Liver (tissue), 9 donors: ENCODE measurements around the gene LUC7L3. TPM values are rescaled to one million over a fixed set of nuclear protein-coding genes. Genes with fewer than 3 reads are reported as not detected.

ENCODE experiments used
- DNase-seq: peaks from one replicate; pipeline ENCODE4 v3.0.0-alpha.2; 2017; ENCODE audit warnings: low spot score
- H3K27ac ChIP-seq, 2 donors: one replicate each; pipeline ENCODE4 v1.7.0; 2013; ENCODE audit warnings: inconsistent platforms in 2 of 2, low read length in 2 of 2, control low read depth in 1 of 2, low read depth in 1 of 2, mild to moderate bottlenecking in 1 of 2
- H3K27me3 ChIP-seq, 4 donors: one replicate each; pipeline versions ENCODE4 v1.6.1 to v1.7.0; 2013; ENCODE audit warnings: low read length in 3 of 4, inconsistent platforms in 1 of 4, mild to moderate bottlenecking in 1 of 4, moderate library complexity in 1 of 4; ENCODE audit not compliant: control insufficient read depth in 4 of 4, insufficient read depth in 4 of 4
- H3K36me3 ChIP-seq, 4 donors: one replicate each; pipeline versions ENCODE4 v1.6.1 to v1.7.0; 2013; ENCODE audit warnings: low read length in 3 of 4, mild to moderate bottlenecking in 3 of 4, low read depth in 1 of 4, moderate library complexity in 1 of 4; ENCODE audit not compliant: control insufficient read depth in 4 of 4, insufficient read depth in 3 of 4
- H3K4me1 ChIP-seq, 4 donors: one replicate each; pipeline versions ENCODE4 v1.6.1 to v1.7.0; 2013; ENCODE audit warnings: low read length in 3 of 4, mild to moderate bottlenecking in 3 of 4, moderate library complexity in 1 of 4; ENCODE audit not compliant: control insufficient read depth in 4 of 4, insufficient read depth in 4 of 4
- H3K4me3 ChIP-seq, 3 donors: one replicate each; pipeline versions ENCODE4 v1.6.1 to v1.7.0; 2013; ENCODE audit warnings: low read length in 3 of 3, control low read depth in 1 of 3, low read depth in 1 of 3, mild to moderate bottlenecking in 1 of 3
- H3K9ac ChIP-seq, 2 donors: one replicate each; pipeline ENCODE4 v1.7.0; 2013; ENCODE audit warnings: low read length in 2 of 2, mild to moderate bottlenecking in 2 of 2, moderate library complexity in 2 of 2, control low read depth in 1 of 2, low read depth in 1 of 2
- H3K9me3 ChIP-seq, 4 donors: one replicate each; pipeline versions ENCODE4 v1.6.1 to v1.7.0; 2013; ENCODE audit warnings: low read length in 3 of 4; ENCODE audit not compliant: control insufficient read depth in 4 of 4
- EGR1 ChIP-seq, 2 donors: IDR thresholded peaks; 2 replicates each; pipeline ENCODE4 v1.6.1; 2016 to 2018; ENCODE audit warnings: antibody characterized with exemption in 2 of 2, low read depth in 2 of 2
- FOXA1 ChIP-seq: IDR thresholded peaks from 2 replicates; pipeline ENCODE4 v1.6.1; 2016; ENCODE audit warnings: antibody characterized with exemption
- FOXA2 ChIP-seq: IDR thresholded peaks from 2 replicates; pipeline ENCODE4 v1.6.1; 2016; ENCODE audit warnings: antibody characterized with exemption
- GABPA ChIP-seq, 2 donors: IDR thresholded peaks in 1 of 2; conservative IDR thresholded peaks in 1 of 2; 2 replicates each; pipeline ENCODE4 v1.6.1; 2016; ENCODE audit warnings: antibody characterized with exemption in 2 of 2, mild to moderate bottlenecking in 1 of 2, moderate library complexity in 1 of 2
- HNF4A ChIP-seq, 2 donors: conservative IDR thresholded peaks; 2 replicates each; pipeline ENCODE4 v1.6.1; 2016; ENCODE audit warnings: antibody characterized with exemption in 2 of 2, mild to moderate bottlenecking in 2 of 2
- HNF4G ChIP-seq: IDR thresholded peaks from 2 replicates; pipeline ENCODE4 v1.6.1; 2016; ENCODE audit warnings: antibody characterized with exemption
- JUND ChIP-seq, 2 donors: IDR thresholded peaks; 2 replicates each; pipeline ENCODE4 v1.6.1; 2016; ENCODE audit warnings: antibody characterized with exemption in 2 of 2
- MAX ChIP-seq: IDR thresholded peaks from 2 replicates; pipeline ENCODE4 v1.6.1; 2016; ENCODE audit warnings: antibody characterized with exemption
- NR2F2 ChIP-seq: IDR thresholded peaks from 2 replicates; pipeline ENCODE4 v1.6.1; 2016; ENCODE audit warnings: antibody characterized with exemption
- RAD21 ChIP-seq, 2 donors: IDR thresholded peaks; 2 replicates each; pipeline ENCODE4 v1.6.1; 2016; ENCODE audit warnings: antibody characterized with exemption in 2 of 2, mild to moderate bottlenecking in 2 of 2
- REST ChIP-seq: IDR thresholded peaks from 2 replicates; pipeline ENCODE4 v1.6.1; 2016; ENCODE audit warnings: antibody characterized with exemption, mild to moderate bottlenecking
- RXRA ChIP-seq, 2 donors: IDR thresholded peaks; 2 replicates each; pipeline ENCODE4 v1.6.1; 2017 to 2018; ENCODE audit warnings: antibody characterized with exemption in 2 of 2, mild to moderate bottlenecking in 1 of 2
- SP1 ChIP-seq: IDR thresholded peaks from 2 replicates; pipeline ENCODE4 v1.6.1; 2018; ENCODE audit warnings: antibody characterized with exemption, mild to moderate bottlenecking
- TAF1 ChIP-seq: conservative IDR thresholded peaks from 2 replicates; pipeline ENCODE4 v1.6.1; 2016; ENCODE audit warnings: antibody characterized with exemption, mild to moderate bottlenecking
- YY1 ChIP-seq: IDR thresholded peaks from 2 replicates; pipeline ENCODE4 v1.6.1; 2016; ENCODE audit warnings: antibody characterized with exemption, mild to moderate bottlenecking
- ZBTB33 ChIP-seq: IDR thresholded peaks from 2 replicates; pipeline ENCODE4 v1.6.1; 2016; ENCODE audit warnings: antibody characterized with exemption
- WGBS: extraction: QIAGEN DNeasy Blood & Tissue Kit; methylation state at CpG from one replicate; pipeline ENCODE4 v1.1.7; 2013; 5-methylcytosine and 5-hydroxymethylcytosine counted together
- polyA plus RNA-seq, 2 donors: library from polyadenylated mRNA; stranded (reverse) in 1 of 2; unstranded in 1 of 2; fragments of 200-250 nt in 1 of 2; fragments of >200 nt in 1 of 2; fragmentation: Nextera tagmentation in 1 of 2; extraction: Ambion mirVana in 1 of 2; gene quantifications; one replicate each; pipeline versions ENCODE4 v1.2.1 to v1.2.3, GENCODE V29; 2013 to 2015
- total RNA-seq, 2 donors: library from RNA; depleted of rRNA; stranded (reverse); fragments of >200 nt; gene quantifications; one replicate each; pipeline ENCODE4 v1.2.3, GENCODE V29; 2014
- TF ChIP-seq, protein P1 (sequence below): IDR thresholded peaks from 2 replicates; pipeline ENCODE4 v1.6.1; 2016; ENCODE audit warnings: antibody characterized with exemption
- TF ChIP-seq, protein P2 (sequence below): fragments of 150-350 bp; IDR thresholded peaks from 2 replicates; pipeline ENCODE4 v1.5.1; 2017; ENCODE audit warnings: improper control_type of control experiment, low read depth, low read length; ENCODE audit not compliant: missing input control
- donor health status: healthy.
- donor health status: healthy.
- donor health status: healthy.
- donor health status: healthy.
- donor health status: healthy.

LUC7L3 gene
- total and polyA plus RNA-seq, 4 donors: 15.5 to 126 (median 26.2) TPM

GRCh38 chr17:50778988-50779387, 59.6 kb downstream of the LUC7L3 start:
- Histone ChIP-seq H3K27me3 (no peaks in the 10 kb centered on the region), H3K4me3 (no peak overlapping the region), H3K4me1 (peaks cover 0 to 3% (median 0%) of the 10 kb centered on the region in 4 donors), H3K36me3 (no peaks in the 10 kb centered on the region), H3K27ac (no peak overlapping the region), H3K9me3 (no peaks in the 10 kb centered on the region), H3K9ac (no peak overlapping the region)
- TF ChIP-seq SP1 (no peak), GABPA (IDR thresholded peaks at IDR 0.05 in 1 of 2, conservative IDR thresholded peaks at IDR 0.05 in 1 of 2) (no peak), FOXA2 (no peak), YY1 (no peak), ZBTB33 (no peak), JUND (IDR thresholded peaks at IDR 0.05) (no peak), NR2F2 (no peak), HNF4G (no peak), HNF4A (conservative IDR thresholded peaks at IDR 0.05) (no peak), RAD21 (IDR thresholded peaks at IDR 0.05) (no peak), TAF1 (no peak), RXRA (IDR thresholded peaks at IDR 0.05) (no peak)
- TF ChIP-seq, protein P1, sequence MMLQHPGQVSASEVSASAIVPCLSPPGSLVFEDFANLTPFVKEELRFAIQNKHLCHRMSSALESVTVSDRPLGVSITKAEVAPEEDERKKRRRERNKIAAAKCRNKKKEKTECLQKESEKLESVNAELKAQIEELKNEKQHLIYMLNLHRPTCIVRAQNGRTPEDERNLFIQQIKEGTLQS: no peak
- TF ChIP-seq, protein P2, sequence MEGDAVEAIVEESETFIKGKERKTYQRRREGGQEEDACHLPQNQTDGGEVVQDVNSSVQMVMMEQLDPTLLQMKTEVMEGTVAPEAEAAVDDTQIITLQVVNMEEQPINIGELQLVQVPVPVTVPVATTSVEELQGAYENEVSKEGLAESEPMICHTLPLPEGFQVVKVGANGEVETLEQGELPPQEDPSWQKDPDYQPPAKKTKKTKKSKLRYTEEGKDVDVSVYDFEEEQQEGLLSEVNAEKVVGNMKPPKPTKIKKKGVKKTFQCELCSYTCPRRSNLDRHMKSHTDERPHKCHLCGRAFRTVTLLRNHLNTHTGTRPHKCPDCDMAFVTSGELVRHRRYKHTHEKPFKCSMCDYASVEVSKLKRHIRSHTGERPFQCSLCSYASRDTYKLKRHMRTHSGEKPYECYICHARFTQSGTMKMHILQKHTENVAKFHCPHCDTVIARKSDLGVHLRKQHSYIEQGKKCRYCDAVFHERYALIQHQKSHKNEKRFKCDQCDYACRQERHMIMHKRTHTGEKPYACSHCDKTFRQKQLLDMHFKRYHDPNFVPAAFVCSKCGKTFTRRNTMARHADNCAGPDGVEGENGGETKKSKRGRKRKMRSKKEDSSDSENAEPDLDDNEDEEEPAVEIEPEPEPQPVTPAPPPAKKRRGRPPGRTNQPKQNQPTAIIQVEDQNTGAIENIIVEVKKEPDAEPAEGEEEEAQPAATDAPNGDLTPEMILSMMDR: no peak
- 89% methylated on average over 4 of the region's 4 CpGs for WGBS
- no peak for DNase-seq

GRCh38 chr17:50779747-50780353, 60.4 kb downstream of the LUC7L3 start:
- peaks cover 0 to 3% (median 0%) of the 10 kb centered on the region in 4 donors for H3K4me1 ChIP-seq
- TF ChIP-seq TAF1 (no peak), HNF4G (no peak)
- no peaks in the 10 kb centered on the region for H3K9me3 ChIP-seq
- H3K27ac ChIP-seq: no peak overlapping the region
- no peak for DNase-seq
- 91% methylated on average over 9 of the region's 9 CpGs for WGBS
- no peaks in the 10 kb centered on the region for H3K36me3 ChIP-seq
- no peaks in the 10 kb centered on the region for H3K27me3 ChIP-seq
- no peak overlapping the region for H3K9ac ChIP-seq
- no peak overlapping the region for H3K4me3 ChIP-seq

GRCh38 chr17:50781167-50781566, 61.8 kb downstream of the LUC7L3 start:
- Histone ChIP-seq H3K27me3 (no peaks in the 10 kb centered on the region), H3K9ac (no peak overlapping the region), H3K9me3 (no peaks in the 10 kb centered on the region), H3K4me3 (no peak overlapping the region), H3K27ac (no peak overlapping the region), H3K4me1 (peaks cover 3 to 10% (median 4%) of the 10 kb centered on the region in 4 donors), H3K36me3 (no peaks in the 10 kb centered on the region)
- 64% methylated on average over 38 of the region's 38 CpGs for WGBS
- no peak for DNase-seq
- TF ChIP-seq JUND (IDR thresholded peaks at IDR 0.05) (no peak), RXRA (IDR thresholded peaks at IDR 0.05) (no peak), HNF4G (no peak), EGR1 (IDR thresholded peaks at IDR 0.05; ENCODE audit: low read depth in 2 of 2) (no peak), HNF4A (conservative IDR thresholded peaks at IDR 0.05) (no peak), FOXA1 (no peak), NR2F2 (no peak), MAX (no peak), TAF1 (no peak), REST (no peak)
- TF ChIP-seq, protein P1: no peak
